ENCODE data around the gene HYI.
"Not testable (repeated sequence)": the region's sequence is repeated elsewhere in the genome, so short reads cannot be mapped to it uniquely, and the experiment has no call there.

HYI gene

GRCh38 chr1:43463479-43463878 is 9.7 kb upstream of the HYI start:
- Histone ChIP-seq H3K27me3 (ENCODE audit: low read length) (no peaks in the 10 kb centered on the region), H3K9me2 (replicated peaks; ENCODE audit: insufficient read depth, low read length) (no peaks in the 10 kb centered on the region), H3K36me3 (ENCODE audit: low read length) (no peaks in the 10 kb centered on the region), H3K4me2 (ENCODE audit: low read depth, low read length, poor library complexity, severe bottlenecking) (no peak overlapping the region), H3K79me2 (ENCODE audit: insufficient read depth, low read length) (no peaks in the 10 kb centered on the region), H3K9me3 (ENCODE audit: insufficient read depth, low read length) (no peaks in the 10 kb centered on the region), H3K27ac (ENCODE audit: low read depth, low read length) (no peak overlapping the region), H3K4me3 (ENCODE audit: insufficient read depth, low read length, poor library complexity, severe bottlenecking) (no peak overlapping the region), H4K20me1 (ENCODE audit: low read depth, low read length) (no peaks in the 10 kb centered on the region), H2AFZ (ENCODE audit: low read depth, low read length, severe bottlenecking) (no peak overlapping the region), H3F3A (ENCODE audit: insufficient read depth) (no peaks in the 10 kb centered on the region), H3K9ac (ENCODE audit: low read length) (no peak overlapping the region)
- TF ChIP-seq CTCF (IDR thresholded peaks at IDR 0.05; ENCODE audit: insufficient read depth, low read length, poor library complexity, severe bottlenecking) (no peak), EZH2phosphoT487 (conservative IDR thresholded peaks at IDR 0.05; ENCODE audit: low read length) (no peak)

- Histone ChIP-seq H3K4me2 (ENCODE audit: low read depth, low read length, poor library complexity, severe bottlenecking) (no peak overlapping the region), H2AFZ (ENCODE audit: low read depth, low read length, severe bottlenecking) (no peak overlapping the region), H3K9ac (ENCODE audit: low read length) (no peak overlapping the region), H3K9me2 (replicated peaks; ENCODE audit: insufficient read depth, low read length) (no peaks in the 10 kb centered on the region), H3F3A (ENCODE audit: insufficient read depth) (no peaks in the 10 kb centered on the region), H3K36me3 (ENCODE audit: low read length) (no peaks in the 10 kb centered on the region), H3K27ac (ENCODE audit: low read depth, low read length) (no peak overlapping the region), H4K20me1 (ENCODE audit: low read depth, low read length) (no peaks in the 10 kb centered on the region), H3K4me3 (ENCODE audit: insufficient read depth, low read length, poor library complexity, severe bottlenecking) (no peak overlapping the region), H3K27me3 (ENCODE audit: low read length) (no peaks in the 10 kb centered on the region), H3K9me3 (ENCODE audit: insufficient read depth, low read length) (no peaks in the 10 kb centered on the region), H3K79me2 (ENCODE audit: insufficient read depth, low read length) (no peaks in the 10 kb centered on the region)
- TF ChIP-seq CTCF (IDR thresholded peaks at IDR 0.05; ENCODE audit: insufficient read depth, low read length, poor library complexity, severe bottlenecking) = no peak
- no peak for TF ChIP-seq EZH2phosphoT487 (conservative IDR thresholded peaks at IDR 0.05; ENCODE audit: low read length)
Measured at GRCh38 chr1:43460988-43461693, 7.4 kb upstream of the HYI start.

- not testable (repeated sequence) for H3K9ac ChIP-seq (ENCODE audit: low read length); H3K9me2 ChIP-seq (replicated peaks; ENCODE audit: insufficient read depth, low read length); H3K79me2 ChIP-seq (ENCODE audit: insufficient read depth, low read length)
Measured at GRCh38 chr1:43458379-43458778, 4.6 kb upstream of the HYI start.

GRCh38 chr1:43455213-43455889 is 1.6 kb upstream of the HYI start:
- Histone ChIP-seq H3K9ac (ENCODE audit: low read length) (no peak overlapping the region), H3K79me2 (ENCODE audit: insufficient read depth, low read length) (no peaks in the 10 kb centered on the region), H3K4me2 (ENCODE audit: low read depth, low read length, poor library complexity, severe bottlenecking) (no peak overlapping the region), H3K27me3 (ENCODE audit: low read length) (no peaks in the 10 kb centered on the region), H3K9me2 (replicated peaks; ENCODE audit: insufficient read depth, low read length) (no peaks in the 10 kb centered on the region), H3K4me3 (ENCODE audit: insufficient read depth, low read length, poor library complexity, severe bottlenecking) (no peak overlapping the region), H3K9me3 (ENCODE audit: insufficient read depth, low read length) (no peaks in the 10 kb centered on the region), H3K27ac (ENCODE audit: low read depth, low read length) (no peak overlapping the region), H2AFZ (ENCODE audit: low read depth, low read length, severe bottlenecking) (no peak overlapping the region), H3F3A (ENCODE audit: insufficient read depth) (no peaks in the 10 kb centered on the region), H3K36me3 (ENCODE audit: low read length) (no peaks in the 10 kb centered on the region), H4K20me1 (ENCODE audit: low read depth, low read length) (no peaks in the 10 kb centered on the region)
- TF ChIP-seq CTCF (IDR thresholded peaks at IDR 0.05; ENCODE audit: insufficient read depth, low read length, poor library complexity, severe bottlenecking) (no peak), EZH2phosphoT487 (conservative IDR thresholded peaks at IDR 0.05; ENCODE audit: low read length) (no peak)

More at GRCh38 chr1:43458379-43458778, 4.6 kb upstream of the HYI start:
- H3K27me3 ChIP-seq (ENCODE audit: low read length); H3K4me2 ChIP-seq (ENCODE audit: low read depth, low read length, poor library complexity, severe bottlenecking); H3K4me3 ChIP-seq (ENCODE audit: insufficient read depth, low read length, poor library complexity, severe bottlenecking); H2AFZ ChIP-seq (ENCODE audit: low read depth, low read length, severe bottlenecking); H3K36me3 ChIP-seq (ENCODE audit: low read length); H4K20me1 ChIP-seq (ENCODE audit: low read depth, low read length); H3K27ac ChIP-seq (ENCODE audit: low read depth, low read length); H3K9me3 ChIP-seq (ENCODE audit: insufficient read depth, low read length); H3F3A ChIP-seq (ENCODE audit: insufficient read depth): not testable (repeated sequence)
